Peyer's patch (tissue), 4 donors: ENCODE data around the gene TSPAN9.

Experiments
- CTCF ChIP-seq, 6 experiments: fragments of 450-650 bp in 4 of 6; fragments of 200-600 bp in 2 of 6; sonication (generic) in 1 of 6; IDR thresholded peaks; one replicate each; pipeline ENCODE4 v1.5.1; 2017 to 2019; ENCODE audit warnings: antibody characterized with exemption in 6 of 6, mild to moderate bottlenecking in 3 of 6, moderate library complexity in 1 of 6
- POLR2A ChIP-seq, 2 donors: fragments of 450-650 bp; IDR thresholded peaks; one replicate each; pipeline ENCODE4 v1.5.1; 2017; ENCODE audit warnings: antibody characterized with exemption in 2 of 2, mild to moderate bottlenecking in 2 of 2, moderate library complexity in 2 of 2

DNA sequence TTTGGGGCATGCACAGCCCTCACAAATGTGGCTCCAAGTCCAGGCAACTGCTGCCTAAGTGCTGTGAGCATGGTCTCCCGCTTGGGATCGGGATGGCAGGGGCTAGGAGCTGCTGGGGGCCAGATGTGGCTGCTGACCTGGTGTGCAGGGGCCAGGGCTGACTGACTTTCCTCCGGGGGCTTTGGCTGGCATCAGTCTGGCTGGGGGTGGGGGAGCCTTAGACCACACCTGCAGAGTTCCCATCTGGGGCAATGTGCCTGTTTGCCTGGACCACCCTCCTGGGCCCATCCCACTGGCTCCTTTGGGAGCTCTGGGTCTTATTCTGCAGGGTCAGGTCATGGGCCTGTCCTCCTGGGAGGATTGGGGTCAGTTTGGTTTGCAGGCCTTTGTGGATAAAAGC, 90.5 kb downstream of the TSPAN9 start:
- no peak for TF ChIP-seq CTCF (IDR thresholded peaks at IDR 0.05)
- no peak for TF ChIP-seq POLR2A (IDR thresholded peaks at IDR 0.05)
